Fibroblast of lung (primary cell): Measurements from ENCODE around the gene HSPB6. TPM values are rescaled to one million over a fixed set of nuclear protein-coding genes. Genes with fewer than 3 reads are reported as not detected.

Experiments used
- DNase-seq, 2 donors: peaks; one replicate each; pipeline versions ENCODE4 v3.0.0 to v3.0.0-alpha.2; 2010; ENCODE audit warnings: low read depth in 2 of 2
- H2AFZ ChIP-seq: 2 replicates; pipeline ENCODE4 v1.5.1; 2012; ENCODE audit warnings: low read length, control low read depth, inconsistent platforms
- H3K27ac ChIP-seq: 2 replicates; pipeline ENCODE4 v1.5.1; 2011; ENCODE audit warnings: low read length, control low read depth; ENCODE audit not compliant: insufficient read depth
- H3K27me3 ChIP-seq: 2 replicates; pipeline ENCODE4 v1.5.1; 2011; ENCODE audit warnings: mild to moderate bottlenecking, low read length; ENCODE audit not compliant: control insufficient read depth, insufficient read depth
- H3K36me3 ChIP-seq: 2 replicates; pipeline ENCODE4 v1.5.1; 2011; ENCODE audit warnings: low read length; ENCODE audit not compliant: control insufficient read depth, insufficient read depth
- H3K4me1 ChIP-seq: 2 replicates; pipeline ENCODE4 v1.5.1; 2011; ENCODE audit warnings: low read length; ENCODE audit not compliant: control insufficient read depth, insufficient read depth; ENCODE audit errors: extremely low read depth
- H3K4me2 ChIP-seq: 2 replicates; pipeline ENCODE4 v1.5.1; 2011; ENCODE audit warnings: low read length, control low read depth; ENCODE audit not compliant: insufficient read depth; ENCODE audit errors: extremely low read depth
- H3K4me3 ChIP-seq, 4 experiments: fragments of 200-600 bp in 1 of 4; sonication (generic) in 1 of 4; replicated peaks in 1 of 4; 2 replicates each; pipeline ENCODE4 v1.5.1; 2011 to 2016; ENCODE audit warnings: low read length in 4 of 4, low read depth in 3 of 4, mild to moderate bottlenecking in 3 of 4, control low read depth in 2 of 4, inconsistent platforms in 1 of 4, mixed read lengths in 1 of 4; ENCODE audit not compliant: insufficient read depth in 1 of 4; ENCODE audit errors: control extremely low read depth in 1 of 4
- H3K79me2 ChIP-seq: 2 replicates; pipeline ENCODE4 v1.5.1; 2012; ENCODE audit warnings: mild to moderate bottlenecking, low read length, inconsistent platforms; ENCODE audit not compliant: control insufficient read depth, insufficient read depth
- H3K9ac ChIP-seq: 2 replicates; pipeline ENCODE4 v1.5.1; 2011; ENCODE audit warnings: mild to moderate bottlenecking, low read length, control low read depth; ENCODE audit not compliant: insufficient read depth
- H3K9me3 ChIP-seq: 2 replicates; pipeline ENCODE4 v1.5.1; 2012; ENCODE audit warnings: low read depth, low read length; ENCODE audit not compliant: control insufficient read depth, insufficient read depth
- H4K20me1 ChIP-seq: 2 replicates; pipeline ENCODE4 v1.5.1; 2011; ENCODE audit warnings: low read length; ENCODE audit not compliant: control insufficient read depth, insufficient read depth; ENCODE audit errors: extremely low read depth
- CTCF ChIP-seq, 2 donors: IDR thresholded peaks in 1 of 2; conservative IDR thresholded peaks in 1 of 2; 1 replicate in 1 of 2; 2 replicates in 1 of 2; pipeline ENCODE4 v1.5.1; 2011 to 2012; ENCODE audit warnings: low read length in 2 of 2, control low read depth in 1 of 2, inconsistent platforms in 1 of 2, low read depth in 1 of 2, mild to moderate bottlenecking in 1 of 2
- EZH2 ChIP-seq: IDR thresholded peaks from 2 replicates; pipeline ENCODE4 v1.5.1; 2012; ENCODE audit warnings: low read length, control low read depth, mild to moderate bottlenecking; ENCODE audit errors: missing control alignments
- polyA plus RNA-seq, 2 donors: library from polyadenylated mRNA; depleted of rRNA in 1 of 2; stranded (reverse) in 1 of 2; unstranded in 1 of 2; fragments of >200 nt; gene quantifications; 2 replicates each; pipeline ENCODE4 v1.2.1, GENCODE V29; 2011 to 2012; ENCODE audit warnings: missing spikeins in 1 of 2
- total RNA-seq: library from RNA; depleted of rRNA; stranded (reverse); fragments of >200 nt; gene quantifications from 2 replicates; pipeline ENCODE4 v1.2.1, GENCODE V29; 2014

Gene HSPB6
- total and polyA plus RNA-seq, 2 donors (not counting 1 experiment from before 2014, with no cell fraction given) = 53.1 to 54.3 TPM

GRCh38 chr19:35764432-35765315 is 7.8 kb upstream of the HSPB6 start:
- no peak for DNase-seq
- Histone ChIP-seq H3K36me3 (peaks cover 20% of the 10 kb centered on the region), H3K79me2 (peaks cover 7% of the 10 kb centered on the region), H4K20me1 (no peaks in the 10 kb centered on the region), H2AFZ (no peak overlapping the region), H3K27ac (no peak overlapping the region), H3K27me3 (no peaks in the 10 kb centered on the region), H3K4me1 (no peaks in the 10 kb centered on the region), H3K9ac (no peak overlapping the region), H3K4me3 (no peak overlapping the region), H3K9me3 (no peaks in the 10 kb centered on the region), H3K4me2 (no peak overlapping the region)
- TF ChIP-seq CTCF (conservative IDR thresholded peaks at IDR 0.05 in 1 of 2, IDR thresholded peaks at IDR 0.05 in 1 of 2; ENCODE audit: low read depth in 1 of 2, low read length in 2 of 2) (no peak), EZH2 (no peak)

GRCh38 chr19:35760711-35761349 is 4.0 kb upstream of the HSPB6 start:
- DNase-seq = no peak
- H3K9me3 ChIP-seq = no peaks in the 10 kb centered on the region

More at GRCh38 chr19:35760711-35761349, 4.0 kb upstream of the HSPB6 start:
- Histone ChIP-seq H2AFZ (no peak overlapping the region), H3K79me2 (peaks cover 22% of the 10 kb centered on the region), H3K4me1 (peaks cover 12% of the 10 kb centered on the region), H3K27ac (no peak overlapping the region), H3K4me2 (no peak overlapping the region), H3K4me3 (no peak overlapping the region), H3K9ac (no peak overlapping the region), H3K36me3 (peaks cover 21% of the 10 kb centered on the region), H3K27me3 (no peaks in the 10 kb centered on the region), H4K20me1 (no peaks in the 10 kb centered on the region)
- TF ChIP-seq CTCF (conservative IDR thresholded peaks at IDR 0.05 in 1 of 2, IDR thresholded peaks at IDR 0.05 in 1 of 2; ENCODE audit: low read depth in 1 of 2, low read length in 2 of 2) (no peak), EZH2 (no peak)
